Kidney epithelial cell (primary cell): ENCODE results near the gene NMNAT2. TPM values are rescaled to one million over a fixed set of nuclear protein-coding genes. Genes with fewer than 3 reads are reported as not detected.

Experiments used
- DNase-seq: peaks from one replicate; pipeline ENCODE4 v3.0.0-alpha.2; 2010; ENCODE audit warnings: low read depth
- H3K27me3 ChIP-seq: 2 replicates; pipeline ENCODE4 v1.6.0; 2011; ENCODE audit warnings: low read length; ENCODE audit not compliant: control insufficient read depth, insufficient read depth
- H3K36me3 ChIP-seq: 2 replicates; pipeline ENCODE4 v1.5.1; 2011; ENCODE audit warnings: low read length; ENCODE audit not compliant: control insufficient read depth, insufficient read depth
- H3K4me3 ChIP-seq: 2 replicates; pipeline ENCODE4 v1.5.1; 2011; ENCODE audit warnings: low read depth, mild to moderate bottlenecking, control low read depth, low read length
- total RNA-seq: library from RNA; depleted of rRNA; stranded (reverse); fragments of >200 nt; gene quantifications from 2 replicates; pipeline ENCODE4 v1.2.3, GENCODE V29; 2015
- TF ChIP-seq, protein P1 (sequence below): IDR thresholded peaks from 2 replicates; pipeline ENCODE4 v1.5.1; 2011; ENCODE audit warnings: mild to moderate bottlenecking, moderate library complexity, low read length, control low read depth, inconsistent platforms; ENCODE audit not compliant: insufficient read depth, poor library complexity, severe bottlenecking

NMNAT2 gene
- total RNA-seq, 1 donor from 2014 or later: 1.0 TPM

DNA sequence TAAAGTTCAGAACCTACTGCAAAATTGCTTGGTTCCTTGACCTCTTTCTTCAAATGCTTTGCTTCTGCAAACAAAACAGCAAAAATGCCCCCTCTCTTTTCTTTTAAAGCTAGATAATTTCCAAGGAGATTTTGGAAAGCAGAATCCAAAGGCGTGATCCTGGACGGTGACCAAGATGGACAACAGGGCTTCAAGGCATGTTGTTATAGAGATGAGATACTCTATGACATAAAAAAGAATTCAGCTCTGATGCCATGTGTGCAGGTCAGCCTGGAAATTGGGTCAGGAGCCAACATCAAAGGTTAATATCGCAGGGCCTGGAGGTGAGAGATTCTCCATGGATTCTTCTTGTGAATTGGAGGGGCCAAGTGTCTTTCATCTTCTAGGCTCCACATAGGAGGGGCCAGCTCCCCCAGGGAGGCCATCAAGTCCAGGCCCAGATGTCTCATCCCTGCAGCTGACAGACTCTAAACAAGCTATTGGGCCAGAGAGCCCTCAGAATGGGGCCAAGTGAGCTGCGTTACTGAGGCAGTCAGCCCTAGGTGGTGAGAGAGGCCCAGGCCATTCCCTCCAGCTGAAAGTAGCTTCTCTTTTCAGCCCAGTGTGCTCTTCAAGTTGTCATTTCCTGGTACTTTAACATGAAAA, 45.5 kb downstream of the NMNAT2 start:
- TF ChIP-seq, protein P1, sequence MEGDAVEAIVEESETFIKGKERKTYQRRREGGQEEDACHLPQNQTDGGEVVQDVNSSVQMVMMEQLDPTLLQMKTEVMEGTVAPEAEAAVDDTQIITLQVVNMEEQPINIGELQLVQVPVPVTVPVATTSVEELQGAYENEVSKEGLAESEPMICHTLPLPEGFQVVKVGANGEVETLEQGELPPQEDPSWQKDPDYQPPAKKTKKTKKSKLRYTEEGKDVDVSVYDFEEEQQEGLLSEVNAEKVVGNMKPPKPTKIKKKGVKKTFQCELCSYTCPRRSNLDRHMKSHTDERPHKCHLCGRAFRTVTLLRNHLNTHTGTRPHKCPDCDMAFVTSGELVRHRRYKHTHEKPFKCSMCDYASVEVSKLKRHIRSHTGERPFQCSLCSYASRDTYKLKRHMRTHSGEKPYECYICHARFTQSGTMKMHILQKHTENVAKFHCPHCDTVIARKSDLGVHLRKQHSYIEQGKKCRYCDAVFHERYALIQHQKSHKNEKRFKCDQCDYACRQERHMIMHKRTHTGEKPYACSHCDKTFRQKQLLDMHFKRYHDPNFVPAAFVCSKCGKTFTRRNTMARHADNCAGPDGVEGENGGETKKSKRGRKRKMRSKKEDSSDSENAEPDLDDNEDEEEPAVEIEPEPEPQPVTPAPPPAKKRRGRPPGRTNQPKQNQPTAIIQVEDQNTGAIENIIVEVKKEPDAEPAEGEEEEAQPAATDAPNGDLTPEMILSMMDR: no peak
- no peak for DNase-seq
- Histone ChIP-seq H3K36me3 (no peaks in the 10 kb centered on the region), H3K27me3 (peaks cover 10% of the 10 kb centered on the region), H3K4me3 (no peak overlapping the region)

DNA sequence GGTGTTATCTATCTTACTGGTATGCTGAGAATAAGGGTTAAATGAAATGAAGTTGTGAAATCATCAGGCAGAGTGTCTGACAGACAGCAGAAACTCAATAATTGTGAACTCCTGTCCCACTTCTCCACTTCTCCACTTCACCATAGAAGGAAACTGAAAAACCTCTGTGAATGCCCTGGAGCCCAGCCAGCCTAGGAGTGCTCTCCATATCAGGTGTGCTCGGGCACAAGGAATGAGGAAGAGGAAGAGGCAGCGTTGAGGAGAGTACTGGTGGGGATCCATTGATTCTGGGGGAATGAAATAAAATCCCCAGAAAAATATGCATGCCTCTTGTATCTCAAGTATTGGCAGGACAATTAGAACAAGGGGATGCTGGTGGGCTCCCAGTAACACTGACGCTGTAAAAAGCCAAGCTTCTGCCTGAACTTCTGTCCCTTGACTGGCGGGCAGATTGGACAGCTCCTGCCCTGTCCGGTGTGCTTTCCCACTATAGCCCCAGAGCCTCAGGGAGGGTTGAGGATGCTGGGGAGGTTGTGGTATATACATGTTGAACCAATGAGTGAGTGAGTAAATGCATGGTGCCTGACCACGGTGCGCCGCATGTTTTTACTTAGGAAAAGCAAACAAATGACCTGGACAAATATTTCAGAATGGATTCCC, 47.7 kb downstream of the NMNAT2 start:
- TF ChIP-seq, protein P1: no peak
- no peak for DNase-seq
- Histone ChIP-seq H3K4me3 (no peak overlapping the region), H3K27me3 (peaks cover 10% of the 10 kb centered on the region), H3K36me3 (no peaks in the 10 kb centered on the region)

DNA sequence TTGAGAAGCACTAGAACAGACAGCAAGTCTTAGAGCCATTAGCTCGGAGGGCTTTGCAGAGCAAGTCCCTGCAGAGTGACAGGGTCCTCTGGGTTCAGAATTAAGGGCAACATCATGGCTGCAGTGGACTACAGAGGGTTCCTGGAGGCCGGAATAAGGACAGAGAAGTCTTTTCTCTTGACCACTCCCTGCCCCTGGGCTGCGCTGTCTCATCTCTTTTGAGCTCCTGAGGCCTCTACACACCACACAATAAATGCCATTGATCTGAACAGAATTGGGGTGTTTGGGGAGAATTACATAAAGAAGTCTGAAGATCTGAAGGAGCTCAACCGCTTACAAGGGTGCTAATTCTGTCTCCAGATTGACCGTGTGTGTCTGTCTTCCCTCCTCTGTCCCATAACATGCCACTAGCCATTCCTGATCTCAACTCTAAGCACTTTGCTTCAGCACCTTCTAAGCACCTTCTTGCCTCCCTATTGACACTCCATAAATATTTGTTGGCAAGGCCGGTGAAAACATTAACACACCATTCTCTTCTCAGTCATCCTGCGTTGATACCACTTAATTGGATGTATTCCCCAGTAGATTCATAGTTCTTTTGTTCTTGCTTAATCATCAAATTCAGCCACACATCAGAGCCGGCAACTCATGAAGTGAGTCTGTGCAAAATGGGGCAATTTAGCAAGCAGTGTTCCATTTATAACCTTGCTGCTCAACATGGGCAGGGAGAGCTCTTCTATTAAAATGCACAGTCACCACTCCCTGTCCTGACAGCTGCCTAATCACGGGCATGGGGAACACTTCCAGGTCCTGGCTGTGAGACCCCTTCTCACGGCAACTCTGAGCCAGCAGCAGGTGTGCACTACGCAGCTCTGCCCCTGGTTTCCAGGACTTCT, 49.7 kb downstream of the NMNAT2 start:
- no peak for DNase-seq
- Histone ChIP-seq H3K27me3 (peaks cover 10% of the 10 kb centered on the region), H3K4me3 (no peak overlapping the region), H3K36me3 (no peaks in the 10 kb centered on the region)
- TF ChIP-seq, protein P1: no peak

DNA sequence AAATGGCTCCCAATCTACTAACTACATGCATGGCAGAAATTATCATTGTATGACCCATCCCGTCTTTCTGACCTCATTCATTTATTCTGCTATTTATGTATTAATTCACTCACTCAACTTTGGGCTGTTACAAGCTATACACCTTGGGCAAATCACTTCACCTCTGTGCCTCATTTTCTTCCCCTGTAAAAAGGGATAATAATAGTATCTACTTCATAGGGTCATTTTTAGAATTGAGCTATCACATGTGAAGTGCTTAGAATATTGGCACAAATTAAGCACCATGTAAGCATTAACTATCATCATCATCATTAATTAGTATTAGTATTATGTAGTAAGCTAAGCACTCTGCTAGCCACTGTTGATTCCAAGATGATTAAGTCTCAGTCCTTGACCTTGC, 52.1 kb downstream of the NMNAT2 start:
- Histone ChIP-seq H3K36me3 (no peaks in the 10 kb centered on the region), H3K4me3 (no peak overlapping the region), H3K27me3 (peaks cover 10% of the 10 kb centered on the region)
- DNase-seq: no peak
- TF ChIP-seq, protein P1: no peak

DNA sequence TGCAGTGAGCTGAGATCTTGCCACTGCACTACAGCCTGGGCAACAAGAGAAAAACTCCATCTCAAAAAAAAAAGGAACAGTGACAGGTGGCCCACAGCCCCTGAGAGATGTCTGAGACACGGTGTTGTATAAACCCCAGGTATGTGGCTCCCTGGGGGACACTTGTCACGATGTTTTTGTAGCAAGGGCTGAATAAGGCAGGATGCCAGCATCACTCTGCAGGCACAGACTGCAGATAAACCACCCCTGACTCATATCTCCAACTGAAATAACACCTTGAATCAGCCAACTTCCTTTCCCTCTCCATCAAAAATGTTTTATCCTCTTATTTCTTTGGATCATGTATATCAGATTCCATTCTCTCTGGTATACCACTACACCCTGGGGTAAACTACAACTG, 52.5 kb downstream of the NMNAT2 start:
- H3K27me3 ChIP-seq: peaks cover 10% of the 10 kb centered on the region
- TF ChIP-seq, protein P1: no peak
- no peaks in the 10 kb centered on the region for H3K36me3 ChIP-seq
- no peak overlapping the region for H3K4me3 ChIP-seq
- no peak for DNase-seq
